HUES48 (cell line): ENCODE results near the gene ZNRF3.

Experiments
- H3K27ac ChIP-seq: one replicate; pipeline ENCODE4 v1.7.0; 2013; ENCODE audit warnings: low read depth, low read length, inconsistent platforms
- H3K27me3 ChIP-seq: 2 replicates; pipeline ENCODE4 v1.6.1; 2013; ENCODE audit warnings: mild to moderate bottlenecking, low read length; ENCODE audit not compliant: control insufficient read depth, insufficient read depth
- H3K36me3 ChIP-seq: 2 replicates; pipeline ENCODE4 v1.6.1; 2013; ENCODE audit warnings: low read length; ENCODE audit not compliant: control insufficient read depth, insufficient read depth
- H3K4me1 ChIP-seq: 2 replicates; pipeline ENCODE4 v1.6.1; 2013; ENCODE audit warnings: mild to moderate bottlenecking, low read length; ENCODE audit not compliant: control insufficient read depth, insufficient read depth
- H3K4me3 ChIP-seq: 2 replicates; pipeline ENCODE4 v1.5.1; 2013; ENCODE audit warnings: mild to moderate bottlenecking, low read depth, low read length
- H3K9ac ChIP-seq: 2 replicates; pipeline ENCODE4 v1.6.1; 2013; ENCODE audit warnings: mild to moderate bottlenecking, low read depth, low read length, moderate library complexity
- H3K9me3 ChIP-seq: 2 replicates; pipeline ENCODE4 v1.6.1; 2013; ENCODE audit warnings: low read length; ENCODE audit not compliant: control insufficient read depth, insufficient read depth

The ZNRF3 gene

GRCh38 chr22:29088809-29089208, 205.4 kb downstream of the ZNRF3 start:
- H3K27ac ChIP-seq = no peak overlapping the region
- no peaks in the 10 kb centered on the region for H3K27me3 ChIP-seq
- peaks cover 9% of the 10 kb centered on the region for H3K4me1 ChIP-seq
- no peak overlapping the region for H3K9ac ChIP-seq
- no peaks in the 10 kb centered on the region for H3K9me3 ChIP-seq
- no peak overlapping the region for H3K4me3 ChIP-seq
- H3K36me3 ChIP-seq = no peaks in the 10 kb centered on the region

- Histone ChIP-seq H3K9me3 (no peaks in the 10 kb centered on the region), H3K36me3 (no peaks in the 10 kb centered on the region), H3K27me3 (no peaks in the 10 kb centered on the region), H3K9ac (no peak overlapping the region), H3K4me1 (peaks cover 2% of the 10 kb centered on the region), H3K27ac (no peak overlapping the region), H3K4me3 (no peak overlapping the region)
Measured at GRCh38 chr22:29089507-29089906, 206.1 kb downstream of the ZNRF3 start.

- no peaks in the 10 kb centered on the region for H3K9me3 ChIP-seq
- H3K4me3 ChIP-seq = no peak overlapping the region
- H3K27ac ChIP-seq = no peak overlapping the region
- H3K36me3 ChIP-seq = no peaks in the 10 kb centered on the region
- H3K4me1 ChIP-seq = no peaks in the 10 kb centered on the region
- H3K27me3 ChIP-seq = no peaks in the 10 kb centered on the region
- H3K9ac ChIP-seq = no peak overlapping the region
Measured at GRCh38 chr22:29090039-29090438, 206.7 kb downstream of the ZNRF3 start.

- Histone ChIP-seq H3K27ac (no peak overlapping the region), H3K36me3 (no peaks in the 10 kb centered on the region), H3K4me1 (peaks cover 10% of the 10 kb centered on the region), H3K9ac (no peak overlapping the region), H3K4me3 (no peak overlapping the region), H3K9me3 (no peaks in the 10 kb centered on the region), H3K27me3 (no peaks in the 10 kb centered on the region)
Measured at GRCh38 chr22:29092243-29092642, 208.9 kb downstream of the ZNRF3 start.

GRCh38 chr22:29093030-29093429, 209.7 kb downstream of the ZNRF3 start:
- no peaks in the 10 kb centered on the region for H3K9me3 ChIP-seq
- no peaks in the 10 kb centered on the region for H3K36me3 ChIP-seq
- no peak overlapping the region for H3K27ac ChIP-seq
- H3K4me3 ChIP-seq = no peak overlapping the region
- no peak overlapping the region for H3K9ac ChIP-seq
- H3K4me1 ChIP-seq = peaks cover 12% of the 10 kb centered on the region
- no peaks in the 10 kb centered on the region for H3K27me3 ChIP-seq

- H3K36me3 ChIP-seq = no peaks in the 10 kb centered on the region
- no peaks in the 10 kb centered on the region for H3K9me3 ChIP-seq
- H3K9ac ChIP-seq = no peak overlapping the region
- H3K4me1 ChIP-seq = peaks cover 18% of the 10 kb centered on the region
- H3K27me3 ChIP-seq = no peaks in the 10 kb centered on the region
- H3K4me3 ChIP-seq = no peak overlapping the region
- no peak overlapping the region for H3K27ac ChIP-seq
Measured at GRCh38 chr22:29093501-29094300, 210.3 kb downstream of the ZNRF3 start.

GRCh38 chr22:29095459-29095858, 212.1 kb downstream of the ZNRF3 start:
- Histone ChIP-seq H3K36me3 (no peaks in the 10 kb centered on the region), H3K27ac (no peak overlapping the region), H3K4me3 (no peak overlapping the region), H3K9me3 (no peaks in the 10 kb centered on the region), H3K27me3 (no peaks in the 10 kb centered on the region), H3K9ac (no peak overlapping the region), H3K4me1 (peaks cover 20% of the 10 kb centered on the region)

GRCh38 chr22:29096736-29097669, 213.6 kb downstream of the ZNRF3 start:
- no peak overlapping the region for H3K27ac ChIP-seq
- no peaks in the 10 kb centered on the region for H3K9me3 ChIP-seq
- H3K36me3 ChIP-seq = no peaks in the 10 kb centered on the region
- H3K27me3 ChIP-seq = no peaks in the 10 kb centered on the region
- H3K9ac ChIP-seq = no peak overlapping the region
- H3K4me3 ChIP-seq = no peak overlapping the region
- H3K4me1 ChIP-seq = peaks cover 20% of the 10 kb centered on the region

- Histone ChIP-seq H3K9me3 (no peaks in the 10 kb centered on the region), H3K4me1 (peaks cover 22% of the 10 kb centered on the region), H3K36me3 (no peaks in the 10 kb centered on the region), H3K4me3 (no peak overlapping the region), H3K9ac (no peak overlapping the region), H3K27me3 (no peaks in the 10 kb centered on the region), H3K27ac (no peak overlapping the region)
Measured at GRCh38 chr22:29098296-29098695, 214.9 kb downstream of the ZNRF3 start.

GRCh38 chr22:29102300-29102699, 218.9 kb downstream of the ZNRF3 start:
- Histone ChIP-seq H3K9ac (no peak overlapping the region), H3K9me3 (no peaks in the 10 kb centered on the region), H3K36me3 (no peaks in the 10 kb centered on the region), H3K4me3 (no peak overlapping the region), H3K27me3 (no peaks in the 10 kb centered on the region), H3K4me1 (peaks cover 18% of the 10 kb centered on the region), H3K27ac (no peak overlapping the region)

- H3K27ac ChIP-seq = no peak overlapping the region
- H3K9ac ChIP-seq = no peak overlapping the region
Measured at GRCh38 chr22:29103121-29103520, 219.7 kb downstream of the ZNRF3 start.

More at GRCh38 chr22:29103121-29103520, 219.7 kb downstream of the ZNRF3 start:
- H3K36me3 ChIP-seq = no peaks in the 10 kb centered on the region
- no peak overlapping the region for H3K4me3 ChIP-seq
- no peaks in the 10 kb centered on the region for H3K9me3 ChIP-seq
- peaks cover 16% of the 10 kb centered on the region for H3K4me1 ChIP-seq
- H3K27me3 ChIP-seq = no peaks in the 10 kb centered on the region
